Kidney (tissue), 11 donors: ENCODE results near the gene HHIPL2. TPM values are rescaled to one million over a fixed set of nuclear protein-coding genes. Genes with fewer than 3 reads are reported as not detected.
"Not testable (repeated sequence)": the region's sequence is repeated elsewhere in the genome, so short reads cannot be mapped to it uniquely, and the experiment has no call there.

Source experiments
- DNase-seq, 5 donors: peaks; one replicate each; pipeline ENCODE4 v3.0.0-alpha.2; 2013 to 2020
- FAIRE-seq: peaks from 2 replicates; lab custom pipeline; 2012; peaks lifted over from hg19 to GRCh38; lab: Jason Lieb, UNC
- H3K27ac ChIP-seq, 2 donors: one replicate each; pipeline ENCODE4 v1.7.0; 2013; ENCODE audit warnings: low read depth in 2 of 2, low read length in 2 of 2, inconsistent platforms in 1 of 2
- H3K27me3 ChIP-seq: one replicate; pipeline ENCODE4 v1.7.1; 2013; ENCODE audit warnings: low read length, inconsistent platforms; ENCODE audit not compliant: control insufficient read depth, insufficient read depth
- H3K36me3 ChIP-seq, 3 donors: one replicate each; pipeline versions ENCODE4 v1.7.0 to v1.7.1; 2013; ENCODE audit warnings: low read length in 3 of 3, control low read depth in 1 of 3, inconsistent platforms in 1 of 3; ENCODE audit not compliant: insufficient read depth in 3 of 3, control insufficient read depth in 2 of 3
- H3K4me1 ChIP-seq, 3 donors: one replicate each; pipeline versions ENCODE4 v1.7.0 to v1.7.1; 2013; ENCODE audit warnings: low read length in 3 of 3, inconsistent platforms in 1 of 3, low read depth in 1 of 3; ENCODE audit not compliant: control insufficient read depth in 2 of 3, insufficient read depth in 2 of 3
- H3K4me3 ChIP-seq, 3 donors: one replicate each; pipeline versions ENCODE4 v1.7.0 to v1.8.1; 2013; ENCODE audit warnings: low read length in 3 of 3, control low read depth in 1 of 3, inconsistent platforms in 1 of 3
- H3K9ac ChIP-seq, 3 donors: one replicate each; pipeline versions ENCODE4 v1.7.0 to v1.7.1; 2013; ENCODE audit warnings: low read length in 3 of 3, control low read depth in 1 of 3, inconsistent platforms in 1 of 3
- H3K9me3 ChIP-seq, 3 donors: one replicate each; pipeline versions ENCODE4 v1.7.0 to v1.7.1; 2013; ENCODE audit warnings: low read length in 3 of 3, control low read depth in 1 of 3, inconsistent platforms in 1 of 3; ENCODE audit not compliant: control insufficient read depth in 2 of 3, insufficient read depth in 1 of 3
- intact Hi-C: fragments of 100-400 bp; cut with DNase I; formaldehyde crosslinking; loops from one replicate; pipeline ENCODE4 v1.11.1; 2022
- polyA plus RNA-seq: library from polyadenylated mRNA; stranded (reverse); fragments of 350-450 nt; fragmentation: Illumina TruSeq; extraction: RNeasy Lipid Tissue Mini Kit (QIAGEN cat#74804); gene quantifications from one replicate; pipeline ENCODE4 v1.2.3, GENCODE V29; 2014; ENCODE audit warnings: low read depth, low replicate concordance; ENCODE audit not compliant: insufficient read depth
- total RNA-seq: library from RNA; stranded (reverse); fragmentation: NEBNext Ultra II Directional; extraction: Animal tissue kit (Norgen Biotek cat#: 25700); gene quantifications from one replicate; pipeline ENCODE4 v1.2.1, GENCODE V29; 2021
- donor health status: control.
- donor health status: control.
- donor health status: DM: yes; HTN: yes; CAD: no.
- donor health status: Normal renal cell carcinoma (clear cell type).

Gene HHIPL2
- total and polyA plus RNA-seq, 2 donors from 2014 or later: 0.09 TPM; not detected in 1

- H3K9me3 ChIP-seq, H3K36me3 ChIP-seq, H3K27ac ChIP-seq, H3K4me3 ChIP-seq, H3K9ac ChIP-seq, DNase-seq, H3K27me3 ChIP-seq, H3K4me1 ChIP-seq, intact Hi-C loops, FAIRE-seq: not testable (repeated sequence)
Measured at GRCh38 chr1:222479567-222479966, 68.3 kb downstream of the HHIPL2 start.

GRCh38 chr1:222476436-222476835 is 71.5 kb downstream of the HHIPL2 start:
- intact Hi-C loops, DNase-seq, FAIRE-seq: not testable (repeated sequence)

GRCh38 chr1:222473717-222474116 is 74.2 kb downstream of the HHIPL2 start:
- DNase-seq, FAIRE-seq, H3K27ac ChIP-seq, H3K9ac ChIP-seq, H3K27me3 ChIP-seq, H3K4me3 ChIP-seq, intact Hi-C loops, H3K36me3 ChIP-seq, H3K9me3 ChIP-seq, H3K4me1 ChIP-seq: not testable (repeated sequence)

More at GRCh38 chr1:222476436-222476835, 71.5 kb downstream of the HHIPL2 start:
- not testable (repeated sequence) for H3K36me3 ChIP-seq, H3K9me3 ChIP-seq, H3K4me1 ChIP-seq, H3K27ac ChIP-seq, H3K27me3 ChIP-seq, H3K9ac ChIP-seq, H3K4me3 ChIP-seq

- H3K27ac ChIP-seq, H3K36me3 ChIP-seq, H3K27me3 ChIP-seq, H3K4me3 ChIP-seq, FAIRE-seq, H3K4me1 ChIP-seq, DNase-seq, H3K9ac ChIP-seq, intact Hi-C loops, H3K9me3 ChIP-seq: not testable (repeated sequence)
Measured at GRCh38 chr1:222472776-222473540, 74.9 kb downstream of the HHIPL2 start.

Other genes starting within 250 kb of the HHIPL2 start
- gene TAF1A, start 41.8 kb upstream of the HHIPL2 start, total RNA-seq: 8.2 TPM
- 1.9 TPM for gene TAF1A, start 41.8 kb upstream of the HHIPL2 start, polyA plus RNA-seq
- 51.5 TPM for gene MIA3, start 70.0 kb upstream of the HHIPL2 start, total RNA-seq
- gene MIA3, start 70.0 kb upstream of the HHIPL2 start, polyA plus RNA-seq: 19.1 TPM
- 73.7 TPM for gene AIDA, start 164.4 kb upstream of the HHIPL2 start, total RNA-seq
- 41.4 TPM for gene AIDA, start 164.4 kb upstream of the HHIPL2 start, polyA plus RNA-seq
- 52.1 TPM for gene BROX, start 164.5 kb upstream of the HHIPL2 start, total RNA-seq
- gene BROX, start 164.5 kb upstream of the HHIPL2 start, polyA plus RNA-seq: 18.0 TPM
- gene FAM177B, start 189.1 kb upstream of the HHIPL2 start, total RNA-seq: 1.1 TPM
- not detected for gene FAM177B, start 189.1 kb upstream of the HHIPL2 start, polyA plus RNA-seq